Retinal pigment epithelial cell (primary cell): ENCODE measurements around the gene NPTX1.

Experiments
- DNase-seq: peaks from one replicate; pipeline ENCODE4 v3.0.0-alpha.2; 2010; ENCODE audit warnings: low read depth
- H3K4me3 ChIP-seq: 2 replicates; pipeline ENCODE4 v1.5.1; 2011; ENCODE audit warnings: mild to moderate bottlenecking, low read length, control low read depth, moderate library complexity
- TF ChIP-seq, protein P1 (sequence below): conservative IDR thresholded peaks from 2 replicates; pipeline ENCODE4 v1.5.1; 2011; ENCODE audit warnings: low read depth, low read length, control low read depth, inconsistent platforms

Gene NPTX1

DNA sequence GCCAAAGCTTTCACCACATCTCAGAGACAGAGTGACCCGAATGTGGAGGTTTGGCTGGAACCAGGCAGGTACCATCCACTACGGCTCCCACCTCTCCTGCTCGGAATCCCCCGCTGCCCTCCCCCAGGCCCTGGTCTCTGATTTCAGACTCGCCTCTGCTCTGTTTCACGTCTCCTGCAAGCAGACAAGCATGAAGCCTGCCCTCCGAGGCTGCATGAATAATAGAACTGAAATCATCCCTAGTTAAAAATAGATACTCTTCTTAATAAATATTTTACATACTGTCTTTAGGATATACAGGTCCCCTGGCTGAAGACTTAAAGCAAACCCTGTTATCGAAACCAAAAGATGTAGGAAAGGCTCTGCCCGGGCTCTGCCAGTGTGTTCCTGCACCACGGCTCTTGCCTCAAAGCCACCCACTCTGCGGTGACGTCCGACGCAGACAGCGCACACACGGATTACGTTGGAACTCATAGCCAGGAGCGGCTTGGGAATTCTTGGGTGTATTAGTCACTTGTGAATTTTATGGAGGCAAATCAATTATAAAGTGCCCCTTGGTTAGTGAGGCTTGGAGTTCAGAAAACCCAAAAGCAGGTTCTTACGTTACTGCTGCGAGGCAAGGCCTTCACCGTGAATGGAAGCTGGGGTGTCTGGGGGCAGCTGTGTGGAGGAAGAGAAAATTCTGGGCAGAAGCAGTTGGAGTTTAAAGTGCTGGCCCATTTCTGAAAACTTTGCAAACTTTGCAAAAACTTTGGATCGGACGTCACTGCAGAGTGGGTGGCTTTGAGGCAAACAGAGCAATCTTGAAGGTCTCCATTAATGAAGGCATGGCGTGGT, 25.6 kb upstream of the NPTX1 start:
- TF ChIP-seq, protein P1, sequence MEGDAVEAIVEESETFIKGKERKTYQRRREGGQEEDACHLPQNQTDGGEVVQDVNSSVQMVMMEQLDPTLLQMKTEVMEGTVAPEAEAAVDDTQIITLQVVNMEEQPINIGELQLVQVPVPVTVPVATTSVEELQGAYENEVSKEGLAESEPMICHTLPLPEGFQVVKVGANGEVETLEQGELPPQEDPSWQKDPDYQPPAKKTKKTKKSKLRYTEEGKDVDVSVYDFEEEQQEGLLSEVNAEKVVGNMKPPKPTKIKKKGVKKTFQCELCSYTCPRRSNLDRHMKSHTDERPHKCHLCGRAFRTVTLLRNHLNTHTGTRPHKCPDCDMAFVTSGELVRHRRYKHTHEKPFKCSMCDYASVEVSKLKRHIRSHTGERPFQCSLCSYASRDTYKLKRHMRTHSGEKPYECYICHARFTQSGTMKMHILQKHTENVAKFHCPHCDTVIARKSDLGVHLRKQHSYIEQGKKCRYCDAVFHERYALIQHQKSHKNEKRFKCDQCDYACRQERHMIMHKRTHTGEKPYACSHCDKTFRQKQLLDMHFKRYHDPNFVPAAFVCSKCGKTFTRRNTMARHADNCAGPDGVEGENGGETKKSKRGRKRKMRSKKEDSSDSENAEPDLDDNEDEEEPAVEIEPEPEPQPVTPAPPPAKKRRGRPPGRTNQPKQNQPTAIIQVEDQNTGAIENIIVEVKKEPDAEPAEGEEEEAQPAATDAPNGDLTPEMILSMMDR, result no peak
- H3K4me3 ChIP-seq, result no peak overlapping the region
- no peak for DNase-seq

DNA sequence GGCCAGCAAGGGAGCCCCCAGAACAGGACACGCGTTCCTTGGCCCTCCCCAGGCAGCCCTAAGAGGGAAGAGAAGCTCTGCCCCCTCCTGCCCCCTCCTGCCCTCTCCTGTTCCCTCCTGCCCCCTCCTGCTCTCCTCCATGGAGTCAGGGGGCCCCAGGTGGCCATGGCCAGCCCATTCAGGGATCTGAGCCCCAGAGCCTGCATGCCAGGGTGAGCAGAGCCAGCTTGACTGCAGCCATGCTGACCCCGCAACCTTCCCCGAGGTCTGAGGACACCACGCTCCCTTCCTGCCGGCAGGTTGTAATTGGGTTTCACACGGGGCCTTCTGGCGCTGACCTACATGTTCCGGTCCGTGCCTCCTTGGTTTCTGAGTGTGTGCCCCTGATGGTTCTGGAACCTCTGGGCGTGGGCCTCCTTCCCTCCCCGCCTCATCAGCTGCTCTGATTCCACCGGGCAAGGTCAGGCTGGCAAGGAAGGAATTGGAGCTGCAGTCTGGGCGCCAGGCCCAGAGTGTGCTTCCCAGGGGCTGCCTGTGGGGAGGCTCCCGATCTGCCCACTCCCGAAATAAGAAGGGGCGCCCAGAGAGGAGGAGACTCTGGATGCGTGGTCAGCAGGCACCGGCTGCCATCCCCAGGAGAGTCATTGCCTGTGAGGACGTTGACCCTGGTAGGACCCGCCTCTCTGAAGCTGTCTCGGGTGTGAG, 23.7 kb upstream of the NPTX1 start:
- TF ChIP-seq, protein P1, result no peak
- no peak for DNase-seq
- no peak overlapping the region for H3K4me3 ChIP-seq

DNA sequence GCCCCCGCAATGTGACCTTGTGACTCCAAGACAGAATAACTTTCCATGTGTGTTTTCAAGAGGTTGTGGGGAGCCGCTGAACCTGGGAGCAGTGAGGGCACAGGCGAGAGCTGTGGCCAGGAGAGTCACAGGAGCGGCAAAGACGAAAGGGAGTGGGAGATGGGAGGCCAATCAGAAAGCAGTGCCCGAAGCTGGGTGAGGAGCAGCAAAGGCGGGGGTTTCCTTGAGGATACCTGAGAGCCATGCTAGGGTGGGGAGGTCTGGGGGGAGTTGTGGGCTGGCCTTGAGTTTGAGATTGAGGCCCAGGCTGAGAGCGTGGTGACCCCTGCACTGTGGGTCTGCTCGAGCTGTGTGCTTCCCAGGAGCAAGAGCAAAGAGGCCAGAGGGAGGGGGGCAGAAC, 23.2 kb upstream of the NPTX1 start:
- TF ChIP-seq, protein P1, result no peak
- H3K4me3 ChIP-seq, result no peak overlapping the region
- no peak for DNase-seq

DNA sequence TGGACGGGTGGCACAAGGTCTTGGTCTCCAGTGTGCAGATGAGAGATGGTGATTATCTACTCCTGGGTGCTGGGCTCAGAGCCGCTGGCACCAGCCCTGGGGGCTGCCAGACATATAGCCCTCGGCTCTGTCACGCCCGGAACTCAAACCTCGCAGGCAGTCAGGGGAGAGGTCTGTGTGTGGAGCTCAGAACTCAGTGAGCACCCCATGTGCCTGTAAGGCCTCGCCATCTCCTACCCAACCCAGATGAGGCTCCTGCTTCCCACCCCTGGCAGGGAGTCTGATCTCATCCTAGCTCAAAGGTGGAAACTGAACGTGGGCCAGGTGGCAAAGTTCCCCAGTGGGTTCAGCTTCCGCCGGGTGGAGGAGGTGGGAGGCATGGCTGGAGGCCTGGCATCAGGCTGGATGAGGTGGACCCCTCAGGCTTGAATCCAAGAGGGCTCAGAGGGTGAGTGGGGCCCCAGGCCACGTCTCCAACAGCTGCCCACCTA, 22.6 kb upstream of the NPTX1 start:
- TF ChIP-seq, protein P1, result no peak
- no peak for DNase-seq
- H3K4me3 ChIP-seq, result no peak overlapping the region

DNA sequence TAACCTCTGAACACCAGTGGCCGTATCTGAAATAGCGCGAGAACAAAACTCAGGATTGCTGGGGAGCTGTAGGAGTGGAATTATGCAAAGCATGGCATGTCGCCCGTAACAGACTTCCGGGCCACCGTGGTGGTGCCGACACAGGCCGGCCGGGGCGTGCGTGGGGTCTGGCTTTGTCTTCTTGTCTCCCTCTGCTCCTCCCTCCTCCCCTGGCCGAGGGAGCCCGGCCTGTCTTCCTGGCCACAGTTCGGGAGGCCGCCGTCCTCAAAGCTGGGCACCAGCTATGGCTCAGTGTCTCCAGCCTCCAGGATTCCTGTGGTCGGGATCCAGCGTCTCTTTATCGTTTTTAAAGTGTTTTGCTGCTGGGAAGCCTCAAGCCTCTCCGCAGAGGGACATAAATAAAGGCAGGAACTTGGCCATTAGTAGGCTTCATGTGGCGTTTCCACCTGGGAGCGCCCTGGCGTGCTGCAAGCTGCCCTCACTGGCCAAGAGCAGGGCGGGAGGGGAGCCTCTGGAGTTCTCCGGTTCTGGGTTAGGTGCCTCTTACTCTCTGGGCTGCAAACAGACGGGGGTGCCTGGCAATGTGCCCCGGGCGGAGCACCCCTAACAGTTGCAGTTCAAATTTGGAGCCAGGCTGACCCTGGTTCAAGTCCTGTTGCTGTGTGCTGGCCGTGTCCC, 22.0 kb upstream of the NPTX1 start:
- no peak overlapping the region for H3K4me3 ChIP-seq
- DNase-seq, result no peak
- TF ChIP-seq, protein P1, result no peak

DNA sequence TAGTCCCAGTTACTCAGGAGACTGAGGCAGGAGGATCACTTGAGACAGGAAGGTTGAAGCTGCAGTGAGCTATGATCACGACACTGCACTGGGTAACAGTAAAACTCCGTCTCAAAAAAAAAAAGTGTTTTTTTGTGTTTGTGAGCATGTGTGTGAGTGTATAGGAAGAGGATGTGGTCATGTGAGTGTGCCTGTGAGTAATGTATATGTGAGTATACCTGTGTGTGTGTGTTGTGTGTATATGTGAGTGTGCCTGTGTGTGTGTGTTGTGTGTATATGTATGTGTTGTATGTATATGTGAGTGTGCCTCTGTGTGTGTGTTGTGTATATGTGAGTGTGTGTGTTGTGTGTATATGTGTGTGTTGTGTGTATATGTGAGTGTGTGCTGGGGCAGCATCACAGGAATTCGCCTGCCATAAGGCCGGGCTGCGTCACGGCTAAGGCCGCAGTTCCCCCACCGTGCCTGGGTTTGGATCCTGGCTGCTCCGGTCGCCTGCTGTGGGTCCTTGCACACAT, 21.4 kb upstream of the NPTX1 start:
- no peak for DNase-seq
- no peak overlapping the region for H3K4me3 ChIP-seq
- TF ChIP-seq, protein P1, result no peak
